Fibroblast of lung (primary cell): ENCODE data around the gene CCDC195.

Experiments
- CTCF ChIP-seq, 2 donors: IDR thresholded peaks in 1 of 2; conservative IDR thresholded peaks in 1 of 2; 1 replicate in 1 of 2; 2 replicates in 1 of 2; pipeline ENCODE4 v1.5.1; 2011 to 2012; ENCODE audit warnings: low read length in 2 of 2, control low read depth in 1 of 2, inconsistent platforms in 1 of 2, low read depth in 1 of 2, mild to moderate bottlenecking in 1 of 2
- EZH2 ChIP-seq: IDR thresholded peaks from 2 replicates; pipeline ENCODE4 v1.5.1; 2012; ENCODE audit warnings: low read length, control low read depth, mild to moderate bottlenecking; ENCODE audit errors: missing control alignments

GRCh38 chr2:224655006-224655537, 61.1 kb downstream of the CCDC195 start:
- TF ChIP-seq CTCF (conservative IDR thresholded peaks at IDR 0.05 in 1 of 2, IDR thresholded peaks at IDR 0.05 in 1 of 2; ENCODE audit: low read depth in 1 of 2, low read length in 2 of 2) (no peak), EZH2 (no peak)
